Stimulated activated CD8-positive, alpha-beta memory T cell treated with anti-CD3 and anti-CD28 coated beads, Interleukin-2, amount 100 ng/mL, for 1 hour (primary cell): ENCODE results near the gene DRGX.

ENCODE experiments used
- DNase-seq, 2 donors: peaks; one replicate each; pipeline ENCODE4 v3.0.0-alpha.2; 2020; ENCODE audit warnings: low read depth in 2 of 2

DRGX gene

GRCh38 chr10:49338604-49339003, 57.3 kb downstream of the DRGX start:
- DNase-seq, result no peak

GRCh38 chr10:49335364-49335972, 60.4 kb downstream of the DRGX start:
- DNase-seq, result no peak

- no peak for DNase-seq
Observed at GRCh38 chr10:49334964-49335363, 60.9 kb downstream of the DRGX start.

GRCh38 chr10:49333192-49333591, 62.7 kb downstream of the DRGX start:
- no peak for DNase-seq

- no peak for DNase-seq
Observed at GRCh38 chr10:49332768-49333167, 63.1 kb downstream of the DRGX start.

GRCh38 chr10:49332333-49332732, 63.6 kb downstream of the DRGX start:
- DNase-seq, result no peak

- DNase-seq, result no peak
Observed at GRCh38 chr10:49331431-49331830, 64.5 kb downstream of the DRGX start.

GRCh38 chr10:49330127-49330665, 65.7 kb downstream of the DRGX start:
- no peak for DNase-seq

GRCh38 chr10:49329146-49329505, 66.8 kb downstream of the DRGX start:
- DNase-seq, result no peak

GRCh38 chr10:49328401-49329145, 67.3 kb downstream of the DRGX start:
- no peak for DNase-seq

- no peak for DNase-seq
Observed at GRCh38 chr10:49327036-49327813, 68.7 kb downstream of the DRGX start.

GRCh38 chr10:49325916-49326783, 69.7 kb downstream of the DRGX start:
- no peak for DNase-seq

- DNase-seq, result no peak
Observed at GRCh38 chr10:49325131-49325915, 70.6 kb downstream of the DRGX start.

- DNase-seq, result no peak
Observed at GRCh38 chr10:49324711-49325110, 71.2 kb downstream of the DRGX start.

- no peak for DNase-seq
Observed at GRCh38 chr10:49323896-49324270, 72.0 kb downstream of the DRGX start.

GRCh38 chr10:49323171-49323895, 72.6 kb downstream of the DRGX start:
- DNase-seq, result no peak

GRCh38 chr10:49322371-49323170, 73.3 kb downstream of the DRGX start:
- no peak for DNase-seq

- no peak for DNase-seq
Observed at GRCh38 chr10:49321021-49321420, 74.9 kb downstream of the DRGX start.

- DNase-seq, result no peak
Observed at GRCh38 chr10:49320191-49320590, 75.7 kb downstream of the DRGX start.
